Progenitor cell of endocrine pancreas (in vitro differentiated cells): ENCODE results near the gene PDXK. TPM values are rescaled to one million over a fixed set of nuclear protein-coding genes. Genes with fewer than 3 reads are reported as not detected.
A peak's percentile ranks its signal among the peaks of the same experiment; 100 is the strongest.

Experiments used
- DNase-seq: peaks from one replicate; pipeline ENCODE4 v3.0.0; 2021; ENCODE audit warnings: low spot score; ENCODE audit not compliant: unreplicated experiment
- H3K27ac Mint-ChIP-seq: 2 replicates; pipeline ENCODE4 v1.8.0; 2021; ENCODE audit warnings: mild to moderate bottlenecking, moderate library complexity, mixed read lengths
- H3K27me3 Mint-ChIP-seq: 2 replicates; pipeline ENCODE4 v1.8.0; 2021; ENCODE audit warnings: mixed read lengths
- H3K36me3 Mint-ChIP-seq: 2 replicates; pipeline ENCODE4 v1.8.0; 2022; ENCODE audit warnings: mixed read lengths; ENCODE audit not compliant: insufficient read depth
- H3K4me1 Mint-ChIP-seq: 2 replicates; pipeline ENCODE4 v1.8.0; 2021; ENCODE audit warnings: low read depth, mixed read lengths
- H3K4me3 Mint-ChIP-seq: 2 replicates; pipeline ENCODE4 v1.8.0; 2021; ENCODE audit warnings: low read depth, mild to moderate bottlenecking, moderate library complexity, mixed read lengths
- H3K9me3 Mint-ChIP-seq: 2 replicates; pipeline ENCODE4 v1.8.0; 2021; ENCODE audit warnings: low read depth, mixed read lengths
- total RNA-seq: library from RNA; stranded (reverse); gene quantifications from 2 replicates; pipeline ENCODE4 v1.2.1, GENCODE V29; 2021
- TF ChIP-seq, protein P1 (sequence below): fragments of 200-600 bp; sonication (generic); IDR thresholded peaks from one replicate; pipeline ENCODE4 v1.5.0; 2021; ENCODE audit warnings: antibody characterized with exemption, mild to moderate bottlenecking; ENCODE audit not compliant: unreplicated experiment

PDXK gene
- total RNA-seq, 1 donor from 2014 or later = 57.6 TPM

DNA sequence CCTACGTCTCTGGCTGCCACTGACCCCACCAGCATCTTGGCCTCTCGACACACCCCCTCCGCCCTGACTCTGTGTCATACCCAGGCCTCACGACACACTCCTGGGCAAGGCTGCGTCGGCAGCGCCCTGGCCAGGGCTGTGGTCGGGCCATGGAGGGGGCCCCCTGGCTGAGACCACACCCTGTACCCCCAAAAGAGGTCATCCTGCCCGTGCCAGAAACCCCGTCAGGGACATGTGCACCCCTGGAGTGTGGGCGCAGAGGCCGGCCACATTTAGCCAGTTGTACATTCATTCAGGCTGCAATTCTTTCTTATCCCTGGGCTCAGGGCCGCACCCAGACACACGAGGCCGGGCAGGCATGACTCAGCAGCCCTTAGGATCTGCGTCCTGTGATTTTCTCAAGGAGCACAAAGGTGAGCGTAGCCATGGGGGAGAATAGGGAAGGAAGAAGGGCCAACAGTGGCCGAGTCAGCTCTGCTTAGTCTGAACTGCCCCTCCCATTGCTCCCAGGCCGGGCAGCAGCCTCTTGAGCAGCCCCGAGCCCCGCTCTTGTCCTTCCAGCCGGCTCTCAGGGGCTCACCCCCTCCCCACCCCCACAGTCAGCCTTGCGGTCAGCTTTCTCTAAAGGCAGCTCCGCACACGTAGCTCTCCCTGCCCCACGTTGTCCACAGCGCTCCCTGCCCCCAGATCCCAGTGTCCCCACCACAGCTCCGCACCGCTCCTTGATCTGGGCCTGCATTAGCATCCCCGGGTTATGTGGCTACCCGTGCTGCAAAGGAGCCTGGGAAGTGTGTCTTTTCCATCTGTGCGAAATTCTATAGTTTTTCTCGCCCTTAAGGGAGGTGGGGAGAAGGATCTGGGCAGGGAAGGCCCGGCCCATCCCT, 49.3 kb downstream of the PDXK start:
- TF ChIP-seq, protein P1, sequence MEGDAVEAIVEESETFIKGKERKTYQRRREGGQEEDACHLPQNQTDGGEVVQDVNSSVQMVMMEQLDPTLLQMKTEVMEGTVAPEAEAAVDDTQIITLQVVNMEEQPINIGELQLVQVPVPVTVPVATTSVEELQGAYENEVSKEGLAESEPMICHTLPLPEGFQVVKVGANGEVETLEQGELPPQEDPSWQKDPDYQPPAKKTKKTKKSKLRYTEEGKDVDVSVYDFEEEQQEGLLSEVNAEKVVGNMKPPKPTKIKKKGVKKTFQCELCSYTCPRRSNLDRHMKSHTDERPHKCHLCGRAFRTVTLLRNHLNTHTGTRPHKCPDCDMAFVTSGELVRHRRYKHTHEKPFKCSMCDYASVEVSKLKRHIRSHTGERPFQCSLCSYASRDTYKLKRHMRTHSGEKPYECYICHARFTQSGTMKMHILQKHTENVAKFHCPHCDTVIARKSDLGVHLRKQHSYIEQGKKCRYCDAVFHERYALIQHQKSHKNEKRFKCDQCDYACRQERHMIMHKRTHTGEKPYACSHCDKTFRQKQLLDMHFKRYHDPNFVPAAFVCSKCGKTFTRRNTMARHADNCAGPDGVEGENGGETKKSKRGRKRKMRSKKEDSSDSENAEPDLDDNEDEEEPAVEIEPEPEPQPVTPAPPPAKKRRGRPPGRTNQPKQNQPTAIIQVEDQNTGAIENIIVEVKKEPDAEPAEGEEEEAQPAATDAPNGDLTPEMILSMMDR = no peak
- Mint-ChIP-seq H3K4me1 (peaks cover 17% of the 10 kb centered on the region), H3K9me3 (no peaks in the 10 kb centered on the region), H3K36me3 (peaks cover 4% of the 10 kb centered on the region), H3K27me3 (no peaks in the 10 kb centered on the region), H3K4me3 (no peak overlapping the region), H3K27ac (peak overlapping the region; percentile 66)
- DNase-seq = no peak

DNA sequence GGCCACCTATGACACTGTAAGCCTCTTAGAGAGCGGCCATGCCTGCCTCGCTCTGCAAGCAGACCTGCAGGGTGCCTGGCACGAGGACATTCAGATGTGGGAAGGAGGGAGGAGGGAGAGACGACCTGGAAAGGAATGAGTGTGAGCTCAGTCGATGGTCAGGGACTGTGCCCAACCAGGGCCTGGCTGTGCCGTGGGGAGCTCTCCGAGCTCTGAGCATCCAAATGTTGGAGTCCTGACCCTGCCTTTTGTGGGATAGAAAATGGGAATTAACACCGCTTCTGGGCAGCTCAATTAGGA, 49.9 kb downstream of the PDXK start:
- Mint-ChIP-seq H3K27ac (peak overlapping the region; percentile 66), H3K4me1 (peaks cover 17% of the 10 kb centered on the region), H3K9me3 (no peaks in the 10 kb centered on the region), H3K27me3 (no peaks in the 10 kb centered on the region), H3K36me3 (peaks cover 4% of the 10 kb centered on the region), H3K4me3 (no peak overlapping the region)
- no peak for DNase-seq
- TF ChIP-seq, protein P1 = no peak

DNA sequence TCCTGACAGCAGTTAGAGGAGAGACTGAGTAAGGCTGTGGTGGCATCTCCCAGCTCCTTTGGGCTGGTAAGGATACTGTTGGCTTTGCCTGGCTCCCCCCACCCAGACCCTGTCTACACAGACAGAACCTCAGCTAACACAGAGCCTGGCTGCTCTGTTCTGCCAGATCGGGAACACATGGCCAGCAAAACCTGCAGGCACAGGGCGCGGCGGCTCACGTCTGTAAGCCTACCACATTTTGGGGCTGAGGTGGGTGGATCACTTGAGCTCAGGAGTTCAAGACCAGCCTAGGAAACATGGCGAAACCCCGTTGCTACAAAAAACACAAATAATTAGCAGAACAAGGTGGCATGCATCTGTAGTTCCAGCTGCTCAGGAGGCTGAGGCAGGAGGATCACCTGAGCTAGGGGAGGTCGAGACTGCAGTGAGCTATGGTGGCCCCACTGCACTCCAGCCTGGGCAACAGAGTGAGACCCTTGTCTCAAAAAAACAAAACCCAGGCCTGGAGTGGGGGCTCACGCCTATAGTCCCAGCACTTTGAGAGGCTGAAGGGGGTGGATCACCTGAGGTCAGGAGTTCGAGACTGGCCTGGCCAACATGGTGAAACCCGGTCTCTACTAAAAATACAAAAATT, 50.5 kb downstream of the PDXK start:
- H3K9me3 Mint-ChIP-seq = no peaks in the 10 kb centered on the region
- no peak for DNase-seq
- TF ChIP-seq, protein P1 = no peak
- peaks cover 8% of the 10 kb centered on the region for H3K36me3 Mint-ChIP-seq
- peaks cover 18% of the 10 kb centered on the region for H3K4me1 Mint-ChIP-seq
- peak overlapping the region; percentile 65 for H3K27ac Mint-ChIP-seq
- no peak overlapping the region for H3K4me3 Mint-ChIP-seq
- H3K27me3 Mint-ChIP-seq = no peaks in the 10 kb centered on the region

DNA sequence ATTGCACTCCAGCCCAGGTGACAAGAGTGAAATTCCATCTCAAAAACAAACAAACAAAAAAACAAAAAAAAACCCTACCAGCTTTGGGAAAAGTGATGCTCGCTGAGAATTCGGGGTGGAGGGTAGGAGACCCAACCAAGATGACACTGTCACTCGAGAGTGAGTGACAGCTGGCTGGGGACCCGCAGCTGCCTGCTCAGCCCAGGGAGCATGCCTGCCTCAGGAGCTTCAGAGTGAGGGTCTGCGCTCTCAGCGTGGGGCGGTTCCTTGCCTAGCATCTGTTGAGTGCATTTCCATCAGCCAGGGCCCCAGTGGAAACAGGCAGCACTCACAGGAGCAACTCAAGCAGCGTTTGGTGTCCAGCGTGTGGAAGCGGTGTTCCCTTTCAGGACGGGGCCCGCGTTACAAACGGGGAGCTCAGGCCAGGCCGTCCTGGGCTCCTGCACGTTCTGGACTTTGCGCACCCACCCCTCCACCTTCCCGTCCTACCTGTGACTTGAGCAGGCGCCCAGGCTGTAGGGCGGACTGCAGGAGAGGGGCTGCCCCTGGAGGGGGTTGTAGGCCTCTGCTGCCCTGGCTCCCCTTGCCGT, 51.2 kb downstream of the PDXK start:
- peaks cover 8% of the 10 kb centered on the region for H3K36me3 Mint-ChIP-seq
- no peaks in the 10 kb centered on the region for H3K27me3 Mint-ChIP-seq
- H3K9me3 Mint-ChIP-seq = no peaks in the 10 kb centered on the region
- no peak overlapping the region for H3K27ac Mint-ChIP-seq
- TF ChIP-seq, protein P1 = no peak
- peaks cover 22% of the 10 kb centered on the region for H3K4me1 Mint-ChIP-seq
- no peak for DNase-seq
- no peak overlapping the region for H3K4me3 Mint-ChIP-seq

DNA sequence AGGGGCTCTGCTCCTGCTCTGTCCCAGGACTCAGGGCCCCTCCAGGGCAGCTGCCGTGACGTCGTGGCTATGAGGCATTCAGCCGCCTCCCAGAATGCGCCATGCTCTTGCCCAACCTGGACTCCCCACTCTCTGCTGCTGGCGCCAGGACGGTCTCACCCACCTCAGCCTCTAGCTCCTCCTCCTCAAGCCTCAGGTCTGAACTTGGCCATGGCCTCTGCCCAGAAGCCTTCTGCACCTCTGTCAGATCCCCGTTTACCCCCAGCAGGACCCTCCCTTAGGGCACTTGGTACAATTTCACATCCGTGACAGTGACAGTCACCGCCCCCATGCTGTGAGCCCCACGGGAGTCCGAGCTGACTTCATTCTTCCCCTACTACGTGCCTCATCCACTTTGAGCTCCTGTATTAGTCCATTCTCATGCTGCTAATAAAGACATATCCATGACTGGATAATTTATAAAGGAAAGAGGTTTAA, 52.3 kb downstream of the PDXK start:
- Mint-ChIP-seq H3K4me3 (no peak overlapping the region), H3K4me1 (peaks cover 27% of the 10 kb centered on the region), H3K27me3 (no peaks in the 10 kb centered on the region), H3K27ac (no peak overlapping the region), H3K9me3 (no peaks in the 10 kb centered on the region), H3K36me3 (peaks cover 8% of the 10 kb centered on the region)
- DNase-seq = no peak
- TF ChIP-seq, protein P1 = no peak
